GM13976 (cell line): Measurements from ENCODE around the gene DNAH1.

Experiments
- DNase-seq: peaks from one replicate; pipeline ENCODE4 v3.0.0; 2012; ENCODE audit warnings: low spot score
- CTCF ChIP-seq: IDR thresholded peaks from 2 replicates; pipeline ENCODE4 v1.5.1; 2012; ENCODE audit warnings: borderline replicate concordance, mild to moderate bottlenecking; ENCODE audit not compliant: insufficient read depth; ENCODE audit errors: extremely low read depth, missing control alignments, control extremely low read depth
- in situ Hi-C: fragments of 300-500 bp; cut with MboI; formaldehyde crosslinking; loops from one replicate; pipeline ENCODE4 v1.12.0; 2022; ENCODE audit warnings: low sequenced_read_pairs, mixed read lengths, inconsistent platforms; ENCODE audit not compliant: unreplicated experiment

The DNAH1 gene

GRCh38 chr3:52291508-52292181, 24.5 kb upstream of the DNAH1 start:
- in situ Hi-C loops: no loop called here
- peak; percentile 68 for TF ChIP-seq CTCF
- peak; percentile 84 for DNase-seq

DNA sequence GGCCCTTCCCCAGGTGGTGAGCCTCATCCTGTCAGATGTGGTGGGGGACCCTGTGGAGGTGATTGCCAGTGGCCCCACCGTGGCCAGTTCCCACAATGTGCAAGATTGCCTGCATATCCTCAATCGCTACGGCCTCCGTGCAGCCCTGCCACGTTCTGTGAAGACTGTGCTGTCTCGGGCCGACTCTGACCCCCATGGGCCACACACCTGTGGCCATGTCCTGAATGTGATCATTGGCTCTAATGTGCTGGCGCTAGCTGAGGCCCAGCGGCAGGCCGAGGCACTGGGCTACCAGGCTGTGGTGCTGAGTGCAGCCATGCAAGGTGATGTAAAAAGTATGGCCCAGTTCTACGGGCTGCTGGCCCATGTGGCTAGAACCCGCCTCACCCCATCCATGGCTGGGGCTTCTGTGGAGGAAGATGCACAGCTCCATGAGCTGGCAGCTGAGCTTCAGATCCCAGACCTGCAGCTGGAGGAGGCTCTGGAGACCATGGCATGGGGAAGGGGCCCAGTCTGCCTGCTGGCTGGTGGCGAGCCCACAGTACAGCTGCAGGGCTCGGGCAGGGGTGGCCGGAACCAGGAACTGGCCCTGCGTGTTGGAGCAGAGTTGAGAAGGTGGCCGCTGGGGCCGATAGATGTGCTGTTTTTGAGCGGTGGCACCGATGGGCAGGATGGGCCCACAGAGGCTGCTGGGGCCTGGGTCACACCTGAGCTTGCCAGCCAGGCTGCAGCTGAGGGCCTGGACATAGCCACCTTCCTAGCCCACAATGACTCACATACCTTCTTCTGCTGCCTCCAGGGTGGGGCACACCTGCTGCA, 23.7 kb upstream of the DNAH1 start:
- TF ChIP-seq CTCF: no peak
- in situ Hi-C loops: no loop called here
- DNase-seq: no peak

DNA sequence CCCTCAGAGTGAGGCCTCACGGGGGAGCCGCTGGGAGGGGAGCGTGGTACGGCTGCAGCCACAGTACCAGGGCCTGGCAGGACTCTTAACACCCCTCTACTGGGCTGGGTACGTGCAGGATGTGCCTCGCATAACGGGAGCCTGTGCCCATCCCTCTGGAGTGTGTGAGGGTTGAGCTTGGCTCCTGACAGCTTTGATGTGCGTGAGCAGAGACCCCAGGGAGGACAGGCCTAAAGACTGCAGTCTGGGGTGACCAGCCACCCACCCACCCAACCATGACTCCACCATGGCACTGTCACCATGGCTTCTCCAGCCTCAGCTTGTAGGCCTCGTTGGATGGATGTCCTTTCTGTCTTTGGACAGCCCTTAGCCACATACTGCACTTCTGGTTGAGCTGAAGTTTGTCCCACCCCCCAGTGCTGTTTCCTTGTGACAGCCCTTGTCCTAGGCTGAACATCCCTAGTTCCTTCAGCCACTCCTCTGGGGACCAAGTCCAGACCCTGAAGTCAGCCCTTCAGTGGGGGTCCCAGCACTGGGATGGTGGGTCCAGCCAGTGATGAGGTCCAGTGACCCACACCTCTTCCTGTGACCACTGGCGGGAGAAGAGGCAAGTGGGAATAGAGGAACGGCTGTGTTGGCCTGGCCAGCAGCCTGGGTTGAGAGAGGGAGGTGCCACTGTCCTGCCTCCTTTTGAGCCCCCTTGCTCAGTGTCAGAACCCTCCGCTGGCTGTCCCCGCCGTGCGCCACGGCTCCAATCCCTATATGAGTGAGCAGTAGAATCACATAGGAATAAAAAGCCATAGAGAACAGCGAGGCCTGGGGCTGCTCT, 22.4 kb upstream of the DNAH1 start:
- in situ Hi-C loops: no loop called here
- DNase-seq: no peak
- no peak for TF ChIP-seq CTCF

- in situ Hi-C loops: no loop called here
- no peak for DNase-seq
- TF ChIP-seq CTCF: no peak
Measured at GRCh38 chr3:52294320-52295150, 21.6 kb upstream of the DNAH1 start.

DNA sequence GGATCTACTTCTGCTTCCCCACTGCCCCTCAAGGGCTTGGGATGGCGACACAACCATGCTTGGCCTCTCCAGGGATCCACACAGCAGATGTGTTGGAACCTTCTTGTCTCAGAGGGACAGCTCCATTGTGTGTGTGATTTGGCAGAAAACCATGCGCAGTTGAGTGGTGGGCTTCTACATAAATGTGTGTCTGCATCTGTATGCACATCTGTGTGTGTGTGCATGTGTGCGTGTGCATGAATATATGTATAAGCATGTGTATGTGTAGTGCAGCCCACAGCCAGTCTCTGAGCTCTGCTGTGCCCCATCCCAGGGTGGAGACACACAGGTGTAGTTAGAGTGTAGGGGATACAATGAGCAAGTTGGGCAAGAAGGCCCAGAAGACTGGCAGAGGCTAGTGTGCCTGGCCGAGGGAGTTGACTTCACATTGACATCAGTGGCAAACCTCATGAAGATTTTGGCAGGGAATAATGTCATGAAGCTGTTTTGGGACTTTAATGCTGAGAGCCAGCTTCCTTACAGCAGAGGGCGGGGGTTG, 20.4 kb upstream of the DNAH1 start:
- in situ Hi-C loops: no loop called here
- TF ChIP-seq CTCF: no peak
- DNase-seq: no peak
